ENCODE data around the gene LCP2.

GRCh38 chr5:170265522-170265921 lies 32.1 kb downstream of the LCP2 start:
- TF ChIP-seq CTCF (IDR thresholded peaks at IDR 0.05; ENCODE audit: low read depth, low read length), result no peak
- no peak for TF ChIP-seq EZH2phosphoT487 (IDR thresholded peaks at IDR 0.05; ENCODE audit: low read depth)
